Epithelial cell of alveolus of lung (primary cell): ENCODE results near the gene RNU6-7. TPM values are rescaled to one million over a fixed set of nuclear protein-coding genes. Genes with fewer than 3 reads are reported as not detected.

Source experiments
- total RNA-seq: library from RNA; depleted of rRNA; stranded (reverse); fragments of >200 nt; gene quantifications from 2 replicates; pipeline ENCODE4 v1.2.1, GENCODE V29; 2015

Gene RNU6-7
- total RNA-seq: not detected in 2 replicates

DNA sequence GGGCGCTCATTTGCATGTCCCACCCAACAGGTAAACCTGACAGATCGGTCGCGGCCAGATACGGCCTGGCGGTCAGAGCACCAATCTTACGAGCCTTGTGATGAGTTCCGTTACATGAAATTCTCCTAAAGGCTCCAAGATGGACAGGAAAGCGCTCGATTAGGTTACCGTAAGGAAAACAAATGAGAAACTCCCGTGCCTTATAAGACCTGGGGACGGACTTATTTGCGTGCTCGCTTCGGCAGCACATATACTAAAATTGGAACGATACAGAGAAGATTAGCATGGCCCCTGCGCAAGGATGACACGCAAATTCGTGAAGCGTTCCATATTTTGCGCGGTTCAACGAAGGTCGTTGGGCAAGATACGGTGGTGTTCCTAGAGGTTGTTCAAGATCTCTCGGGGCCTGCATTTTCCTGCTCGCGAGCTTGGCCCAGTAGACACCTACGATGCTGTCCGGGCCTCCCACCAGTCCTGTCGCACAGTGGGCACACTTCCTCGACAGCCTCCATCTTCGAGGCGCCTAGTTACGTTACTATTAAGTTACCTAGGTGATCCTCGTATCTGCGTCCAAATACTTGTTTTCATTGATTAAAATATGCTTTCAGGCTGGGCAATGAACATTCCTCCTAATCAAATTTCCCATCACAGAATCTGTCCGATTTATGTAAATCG lies at the start of gene RNU6-7:
RNU6-7 (plus strand) TSS at position 230 of the 675 bp plus-strand sequence.

DNA sequence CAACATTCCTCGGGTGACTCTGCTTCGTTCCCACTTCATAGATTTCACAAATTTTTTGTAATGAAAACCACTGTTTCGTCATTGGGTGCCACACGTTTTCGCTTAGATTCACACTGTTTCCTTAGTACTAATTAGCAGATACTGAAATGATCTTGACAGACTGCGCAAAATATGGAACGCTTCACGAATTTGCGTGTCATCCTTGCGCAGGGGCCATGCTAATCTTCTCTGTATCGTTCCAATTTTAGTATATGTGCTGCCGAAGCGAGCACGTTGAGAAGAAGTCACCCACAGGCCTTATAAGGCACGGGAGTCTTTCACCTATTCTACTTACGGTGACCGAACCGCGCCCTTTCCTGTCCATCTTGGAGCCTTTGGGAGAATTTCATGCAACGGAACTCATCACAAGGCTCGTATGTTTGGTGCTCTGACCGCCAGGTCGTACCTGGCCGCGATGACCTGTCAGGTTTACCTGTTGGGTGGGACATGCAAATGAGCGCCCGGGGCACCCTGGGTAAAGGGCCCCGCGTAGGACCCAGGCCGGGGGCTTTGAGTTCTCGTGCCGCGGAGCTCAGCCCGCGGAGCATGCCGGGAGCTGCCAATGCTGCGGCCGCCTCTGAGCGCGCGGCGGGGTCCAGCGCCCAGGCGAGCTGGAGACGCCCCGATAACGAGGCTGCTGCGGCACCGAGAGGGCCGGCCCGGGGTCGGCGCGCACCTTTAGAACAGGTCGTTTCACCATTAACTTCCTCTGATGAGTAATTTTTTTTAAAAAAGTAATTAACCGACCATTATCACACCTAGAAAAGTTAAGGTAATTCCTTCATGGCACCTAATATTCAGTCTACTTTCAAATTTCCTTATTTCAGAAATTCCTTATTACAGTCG lies 1.4 kb downstream of the RNU6-7 start, which contains the start of gene RNU6-8:
RNU6-8 (minus strand) TSS at position 272 of the 885 bp plus-strand sequence.

Other genes with a start within 250 kb of the RNU6-7 start
- gene ARHGAP5, start 124.7 kb upstream of the RNU6-7 start, total RNA-seq: 42.5 and 47.2 TPM in 2 replicates
- gene RNU6-8, start 1.2 kb downstream of the RNU6-7 start, total RNA-seq: not detected in 2 replicates
- gene AKAP6, start 127.3 kb downstream of the RNU6-7 start, total RNA-seq: 0.39 and 19.8 TPM in 2 replicates